Cerebellar nuclear complex (tissue), 1 donor: ENCODE data around the gene IQGAP1.
"Not testable (repeated sequence)": the region's sequence is repeated elsewhere in the genome, so short reads cannot be mapped to it uniquely, and the experiment has no call there.

Source experiments
- DNase-seq, 2 experiments: peaks; one replicate each; lab custom pipeline; 2025; lab: John Stamatoyannopoulos, UW

The IQGAP1 gene

DNA sequence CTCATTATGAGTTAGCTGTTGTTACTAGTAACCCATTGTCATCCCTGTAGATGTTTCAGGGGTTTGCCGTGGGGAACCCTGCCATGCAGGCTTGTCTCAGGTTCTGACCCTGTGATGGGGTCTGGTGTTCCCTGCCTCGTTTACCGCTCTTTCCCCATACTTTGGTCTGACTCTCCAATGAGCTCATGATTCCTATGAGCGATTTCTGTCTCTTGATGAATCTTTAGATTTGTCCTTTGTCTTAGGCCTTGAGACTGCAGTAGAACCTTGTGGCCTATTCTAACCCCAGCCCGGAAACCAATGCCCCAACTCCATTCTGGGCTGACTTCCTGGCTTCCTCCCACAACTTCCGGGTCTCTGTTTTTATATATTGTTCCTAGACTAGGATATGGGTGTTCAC lies 11.3 kb upstream of the IQGAP1 start:
- DNase-seq, result no peak

DNA sequence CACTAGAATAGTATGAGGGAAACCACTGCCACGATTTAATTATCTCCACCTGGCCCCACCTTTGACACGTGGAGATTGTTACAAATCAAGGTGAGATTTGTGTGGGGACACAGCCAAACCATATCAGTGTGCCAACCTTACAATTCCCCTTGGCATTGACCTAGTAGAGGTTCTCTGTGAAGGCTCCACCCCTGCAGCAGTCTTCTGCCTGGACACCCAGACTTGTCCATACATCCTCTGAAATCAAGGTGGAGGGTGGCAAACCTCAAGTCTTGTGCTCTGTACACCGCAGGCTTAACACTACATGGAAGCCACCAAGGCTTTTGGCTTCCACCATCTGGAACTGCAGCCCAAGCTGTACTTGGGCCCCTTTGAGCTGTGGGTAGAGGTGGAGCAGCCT lies 8.8 kb upstream of the IQGAP1 start:
- no peak for DNase-seq

DNA sequence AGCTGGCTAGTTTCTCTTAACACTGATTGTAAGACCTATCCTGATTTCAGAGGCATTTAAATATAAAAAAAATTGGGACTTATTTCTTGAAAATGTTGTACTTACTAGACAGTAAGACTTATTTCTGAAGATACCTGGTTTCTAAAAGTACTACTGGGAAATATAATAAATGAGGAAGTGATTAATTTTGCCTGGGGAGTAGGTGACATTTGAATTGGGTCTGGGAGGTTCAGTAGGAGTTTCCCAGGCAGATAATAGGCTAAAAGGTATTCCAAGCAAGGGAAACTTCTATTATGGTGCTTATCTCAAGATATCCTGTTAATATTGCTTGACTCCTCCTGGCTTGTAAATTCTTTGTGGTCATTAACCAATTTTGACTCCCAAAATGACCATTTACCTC lies 6.5 kb upstream of the IQGAP1 start:
- DNase-seq, result no peak

DNA sequence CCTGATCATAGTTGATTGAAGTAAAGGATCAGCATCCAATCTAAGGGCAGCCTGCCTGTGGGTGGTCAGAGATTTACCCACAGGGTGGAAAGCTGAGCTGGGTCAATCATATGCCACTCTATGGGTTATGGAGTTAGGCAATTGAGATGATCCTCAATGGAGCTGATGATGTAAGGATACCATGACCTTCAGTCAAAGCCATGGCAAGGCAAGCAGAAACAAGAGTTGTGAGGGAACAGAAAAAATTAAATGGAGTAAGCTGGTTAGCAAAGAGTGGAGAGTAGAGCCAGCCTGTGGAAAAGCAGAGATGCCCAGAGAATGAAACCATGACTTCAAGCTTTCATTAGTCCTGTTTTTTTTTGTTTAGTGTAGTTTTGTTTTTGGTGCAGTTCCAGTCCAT lies 5.7 kb upstream of the IQGAP1 start:
- DNase-seq, result no peak

DNA sequence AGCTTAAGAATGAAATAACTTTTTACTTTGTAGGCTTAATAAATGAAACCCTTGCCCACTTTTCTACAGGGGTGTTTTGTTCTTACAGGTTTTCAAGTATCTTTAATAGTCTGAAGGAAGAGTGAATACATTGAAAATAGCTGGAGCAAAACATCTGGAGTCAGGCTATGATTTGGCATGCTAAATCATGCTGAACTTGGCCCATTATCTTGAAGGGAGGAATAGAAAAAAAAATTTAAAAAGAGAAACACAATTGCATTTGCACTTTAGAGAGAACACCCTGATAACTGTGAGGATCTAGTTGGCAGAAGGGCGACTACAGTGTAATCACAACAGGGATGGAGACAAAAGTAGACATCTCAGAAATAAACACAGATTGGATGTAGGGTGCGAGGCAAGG lies 1.8 kb upstream of the IQGAP1 start:
- DNase-seq, result no peak

DNA sequence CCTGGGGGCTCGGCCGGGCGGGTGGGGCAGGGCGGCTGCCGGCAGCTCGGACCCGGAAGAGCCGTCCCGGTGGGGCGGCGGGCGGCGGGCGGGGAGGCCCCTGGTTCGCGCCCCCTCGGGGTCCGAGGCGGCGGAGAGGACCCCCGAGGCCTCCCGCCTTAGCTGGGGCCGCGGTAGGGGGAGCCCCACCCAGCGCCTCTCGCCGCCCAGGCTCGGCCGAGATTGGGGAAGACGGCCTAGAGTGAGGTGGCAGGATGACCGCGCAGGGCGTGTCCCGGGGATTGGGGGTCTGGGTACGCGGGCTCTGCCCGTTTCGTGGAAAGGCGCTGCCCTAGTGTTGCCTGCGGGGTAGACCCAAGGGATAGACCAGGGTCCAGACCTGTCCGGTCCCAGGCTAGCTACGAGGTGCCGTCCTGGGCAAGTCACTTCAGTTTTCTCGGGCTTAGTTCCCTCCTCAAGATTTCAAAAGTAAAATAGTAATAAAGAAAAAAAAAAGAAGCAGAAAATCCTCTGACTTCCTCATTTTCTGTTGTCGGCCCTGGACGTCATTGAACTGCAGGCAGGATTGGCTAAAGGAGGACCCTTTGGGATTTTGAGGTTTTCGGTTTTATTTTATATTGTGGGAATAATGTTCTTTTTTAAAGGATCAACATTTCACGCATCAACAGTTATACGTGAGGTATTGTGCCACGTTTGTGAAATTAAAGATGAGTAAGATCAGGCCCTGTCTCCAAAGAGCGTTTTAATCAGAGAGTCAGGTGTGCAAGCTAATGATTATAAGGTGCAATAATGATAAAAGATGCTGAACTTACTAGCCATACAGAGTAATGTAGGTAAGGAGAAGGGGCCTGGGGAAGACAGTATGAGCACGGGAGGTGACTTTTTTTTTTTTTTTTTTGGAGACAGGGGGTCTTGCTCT lies 679 bp downstream of the IQGAP1 start:
- DNase-seq, result no peak

DNA sequence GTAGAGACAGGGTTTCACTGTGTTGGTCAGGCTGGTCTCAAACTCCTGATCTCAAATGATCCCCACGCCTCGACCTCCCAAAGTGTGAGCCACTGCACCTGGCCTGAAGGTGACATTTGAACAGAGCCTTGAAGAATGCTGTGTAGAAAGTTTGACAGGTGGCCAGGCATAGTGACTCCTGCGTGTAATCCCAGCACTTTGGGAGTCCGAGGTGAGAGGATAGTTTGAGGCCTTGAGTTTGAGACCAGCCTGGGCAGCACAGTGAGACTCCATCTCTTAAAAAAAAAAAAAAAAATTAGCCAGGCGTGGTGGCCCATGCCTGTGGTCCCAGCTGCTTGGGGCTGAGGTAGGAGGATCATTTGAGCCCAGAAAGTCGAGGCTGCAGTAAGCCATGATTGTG lies 1.5 kb downstream of the IQGAP1 start:
- DNase-seq, result no peak

DNA sequence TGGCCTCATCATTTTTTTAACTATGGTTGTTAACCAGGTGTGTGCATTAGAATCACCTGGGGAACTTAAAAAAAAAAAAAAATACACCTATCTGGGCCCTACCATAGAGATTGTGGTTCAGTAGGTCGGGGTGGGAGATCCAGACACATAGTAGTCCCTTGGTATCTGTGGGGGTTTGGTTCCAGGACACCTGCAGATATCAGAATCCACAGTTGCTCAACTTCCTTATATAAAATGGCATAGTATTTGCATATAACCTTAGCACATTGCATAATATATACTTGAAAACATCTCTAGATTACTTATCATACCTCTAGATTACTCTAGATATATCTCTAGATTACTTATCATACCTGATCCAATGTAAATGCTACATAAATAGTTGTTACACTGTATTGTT lies 5.0 kb downstream of the IQGAP1 start:
- DNase-seq, result no peak

DNA sequence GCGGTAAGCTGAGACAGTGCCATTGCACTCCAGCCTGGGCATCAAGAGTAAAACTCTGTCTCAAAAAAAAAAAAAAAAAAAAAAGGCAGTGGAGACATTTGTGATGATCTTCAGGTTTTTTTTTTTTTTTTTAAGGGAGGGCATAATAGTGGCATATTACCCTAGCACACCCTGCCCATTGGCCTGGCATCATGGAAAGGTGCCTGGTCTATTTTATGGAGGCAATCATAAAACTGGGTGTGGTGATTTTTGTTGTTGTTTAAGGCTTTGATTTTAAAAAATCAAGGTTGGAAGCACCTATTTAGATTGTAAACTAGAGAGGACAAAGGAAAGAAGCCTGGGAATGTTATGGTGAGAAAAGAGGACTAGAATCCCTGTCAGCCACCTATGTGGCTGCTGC lies 6.0 kb downstream of the IQGAP1 start:
- no peak for DNase-seq

DNA sequence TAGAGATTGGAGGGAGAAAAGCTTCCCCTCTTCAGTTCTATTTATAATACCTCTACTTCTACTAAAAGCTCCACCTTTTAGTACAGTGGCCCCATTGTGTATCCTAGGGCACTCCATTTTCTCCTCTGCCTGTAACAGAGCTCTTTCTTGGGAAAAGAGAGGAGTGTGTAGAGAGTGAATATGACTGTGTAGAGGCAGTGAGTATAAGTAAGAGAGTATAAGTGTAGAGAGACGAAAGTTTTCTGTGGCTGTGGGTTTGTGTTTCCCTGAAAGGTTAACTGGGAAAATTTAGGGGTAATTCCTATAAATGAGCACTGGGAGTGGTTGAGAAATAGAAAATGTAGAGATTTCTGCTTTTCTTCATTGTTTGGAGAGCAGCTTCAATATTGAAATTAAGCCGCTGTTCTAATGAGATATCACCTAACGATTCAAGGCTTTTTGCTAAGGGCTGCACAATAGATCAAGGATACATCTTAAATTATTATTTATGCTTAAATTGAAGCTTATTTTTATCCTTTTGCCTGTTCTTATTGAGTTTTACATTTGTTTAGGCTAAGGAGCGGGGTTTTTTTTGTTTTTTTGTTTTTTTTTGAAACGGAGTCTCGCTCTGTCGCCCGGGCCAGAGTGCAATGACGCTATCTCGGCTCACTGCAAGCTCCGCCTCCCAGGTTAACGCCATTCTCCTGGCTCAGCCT lies 6.9 kb downstream of the IQGAP1 start:
- no peak for DNase-seq

DNA sequence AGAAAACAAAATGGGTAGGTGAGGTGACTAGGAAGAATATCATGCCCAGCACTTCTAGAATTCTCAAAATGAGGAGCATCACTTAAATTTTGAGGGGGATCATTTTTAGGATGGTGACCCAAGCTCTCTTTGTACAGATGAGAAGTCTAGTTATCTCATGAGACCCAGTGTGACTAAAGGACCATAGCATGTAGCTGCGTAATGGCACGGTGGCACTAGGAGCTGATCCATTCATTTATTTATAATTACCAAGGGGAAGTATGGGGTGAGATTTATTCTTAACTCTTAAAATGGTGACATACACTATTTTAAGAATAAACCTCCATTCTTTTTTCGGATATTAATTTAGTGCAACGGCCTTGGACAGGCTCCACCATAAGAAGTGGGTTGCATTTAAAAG lies 8.3 kb downstream of the IQGAP1 start:
- no peak for DNase-seq

DNA sequence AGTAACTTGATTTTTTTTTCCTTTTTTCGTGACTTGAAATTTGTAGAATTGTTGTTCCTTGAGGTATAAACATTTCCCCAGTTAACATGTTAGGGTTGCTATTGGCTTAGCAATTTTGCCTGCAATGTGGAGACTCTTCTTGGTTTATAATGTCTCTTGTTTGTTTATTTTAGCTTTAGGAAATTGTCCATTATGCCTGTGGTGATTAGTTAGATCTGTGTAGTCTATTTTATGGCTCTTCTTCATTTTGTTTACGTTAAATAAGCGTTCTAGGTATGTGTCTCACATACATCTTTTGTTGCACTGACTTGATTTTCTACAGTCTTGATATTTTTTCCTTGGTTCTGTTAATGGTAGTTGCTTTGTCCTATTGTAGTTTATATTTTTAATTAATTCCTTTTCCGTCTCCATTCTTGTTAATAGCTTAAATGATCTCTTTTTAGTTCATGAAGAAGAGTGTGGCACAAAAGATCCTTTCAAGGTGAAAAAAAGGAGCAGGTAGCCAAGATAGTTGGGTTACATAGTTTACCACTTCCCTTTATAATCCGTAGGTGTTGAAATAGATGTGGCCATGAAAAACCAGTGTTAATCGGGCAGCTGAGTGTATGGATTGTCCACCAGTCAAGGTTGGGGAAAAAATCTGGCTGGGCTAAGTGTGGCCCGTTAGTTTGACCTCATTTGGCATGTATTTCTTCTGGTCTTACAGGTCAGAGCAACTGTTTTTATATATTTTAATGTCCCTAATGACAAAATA lies 12.1 kb downstream of the IQGAP1 start:
- no peak for DNase-seq

DNA sequence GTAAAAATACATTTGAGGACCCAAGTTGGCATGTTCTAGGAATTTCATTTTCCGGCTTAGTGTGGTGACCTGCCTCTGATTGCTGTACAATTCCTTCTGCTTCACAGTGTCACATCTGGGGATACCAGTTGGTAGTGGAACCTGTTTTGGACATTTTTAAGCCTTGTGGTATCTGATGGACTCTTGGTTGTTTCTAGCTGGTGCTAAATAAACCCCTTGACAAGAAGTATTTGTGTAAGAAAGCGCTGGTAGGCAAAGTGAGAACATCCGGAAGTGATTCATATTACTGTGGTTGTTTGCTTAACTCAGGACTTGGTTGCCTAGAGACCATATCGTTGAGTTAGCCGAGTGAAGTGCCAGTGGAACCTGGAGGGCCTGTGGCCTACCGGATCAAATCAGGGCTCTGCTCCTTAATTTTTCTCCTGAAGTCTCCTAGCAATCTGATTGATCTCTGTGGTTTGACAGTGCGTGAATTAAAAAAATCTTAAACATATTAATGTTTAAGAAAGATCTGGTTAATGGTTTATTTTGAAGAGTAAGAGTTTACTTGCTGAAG lies 12.8 kb downstream of the IQGAP1 start:
- DNase-seq, result no peak

DNA sequence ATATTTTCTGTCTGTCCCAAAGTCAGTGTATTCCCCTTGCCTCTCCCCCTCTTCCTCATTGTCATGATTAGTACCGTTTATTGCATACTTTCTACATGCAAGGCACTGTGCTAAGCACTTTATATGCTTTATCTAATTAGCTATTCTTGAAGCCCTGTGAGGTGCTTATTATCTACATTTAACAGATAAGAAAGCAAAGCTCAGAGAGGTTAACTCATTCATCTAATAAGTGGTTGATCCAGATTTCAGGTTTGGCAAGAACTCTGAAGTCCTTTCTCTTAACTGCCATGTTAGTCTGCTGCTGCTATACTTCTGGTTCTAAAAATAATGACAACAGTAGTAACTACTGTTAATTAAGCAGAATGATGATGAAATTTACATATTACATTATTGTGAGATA lies 13.5 kb downstream of the IQGAP1 start:
- DNase-seq, result no peak

DNA sequence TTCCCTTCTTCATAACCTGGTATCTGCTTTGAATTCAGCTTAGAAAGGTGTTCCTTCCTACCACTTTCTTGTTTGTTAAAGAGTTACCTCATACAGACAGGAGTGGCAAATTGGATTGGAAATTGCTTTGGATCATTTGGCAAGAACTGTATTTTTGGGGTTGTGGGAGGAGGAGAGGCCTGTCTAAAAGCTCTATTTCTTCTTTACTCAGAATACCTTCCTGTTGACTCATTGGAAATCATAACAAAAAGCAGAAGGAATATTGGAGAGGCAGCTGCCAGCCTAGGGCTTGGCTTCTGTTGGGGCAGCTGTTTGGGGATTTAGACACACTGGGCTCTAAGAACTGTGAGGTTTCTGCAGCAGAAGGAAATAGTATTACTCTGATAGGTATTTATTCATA lies 14.2 kb downstream of the IQGAP1 start:
- no peak for DNase-seq

DNA sequence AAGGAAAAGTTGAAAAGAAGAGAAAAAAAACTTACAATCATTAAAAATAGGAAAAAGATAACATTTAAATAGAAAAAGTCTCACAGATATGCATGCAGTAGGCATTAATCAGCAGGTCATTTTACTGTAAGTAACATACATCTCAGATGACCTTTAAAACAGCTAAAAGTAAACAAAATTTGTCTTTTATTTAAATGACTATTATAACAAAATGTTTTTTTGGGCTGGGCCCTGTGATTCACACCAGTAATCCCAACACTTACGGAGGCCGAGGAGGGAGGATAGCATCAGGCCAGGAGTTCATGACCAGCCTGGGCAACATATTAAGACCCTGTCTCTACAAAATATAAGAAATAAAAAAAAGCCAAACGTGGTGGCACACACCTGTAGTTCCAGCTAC lies 14.7 kb downstream of the IQGAP1 start:
- no peak for DNase-seq

DNA sequence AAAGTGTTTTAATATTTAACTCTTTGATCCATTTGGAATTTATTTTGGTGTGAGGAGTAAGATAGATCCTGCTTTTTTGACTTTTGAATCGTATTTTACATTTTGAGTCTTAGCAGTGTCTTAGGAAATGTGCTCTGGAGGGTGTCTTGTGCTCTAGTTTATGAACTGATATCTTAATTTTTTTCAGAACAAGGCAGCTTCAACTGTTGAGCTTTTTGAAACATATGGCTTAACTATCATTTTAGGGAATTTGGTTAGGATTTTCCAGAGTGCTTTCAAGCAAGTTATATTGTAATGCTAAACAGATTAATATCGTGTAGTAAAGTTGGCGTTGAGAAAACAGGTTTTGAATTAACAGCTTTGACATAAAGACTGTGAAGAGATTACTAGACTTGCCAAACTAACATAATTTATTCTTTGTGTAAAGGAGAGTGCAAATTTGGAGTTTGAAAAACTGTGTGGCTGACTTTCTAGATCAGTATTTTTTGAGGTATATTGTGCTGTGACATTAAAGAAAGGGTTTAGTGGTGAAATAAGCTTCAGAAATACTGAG lies 17.1 kb downstream of the IQGAP1 start:
- no peak for DNase-seq

DNA sequence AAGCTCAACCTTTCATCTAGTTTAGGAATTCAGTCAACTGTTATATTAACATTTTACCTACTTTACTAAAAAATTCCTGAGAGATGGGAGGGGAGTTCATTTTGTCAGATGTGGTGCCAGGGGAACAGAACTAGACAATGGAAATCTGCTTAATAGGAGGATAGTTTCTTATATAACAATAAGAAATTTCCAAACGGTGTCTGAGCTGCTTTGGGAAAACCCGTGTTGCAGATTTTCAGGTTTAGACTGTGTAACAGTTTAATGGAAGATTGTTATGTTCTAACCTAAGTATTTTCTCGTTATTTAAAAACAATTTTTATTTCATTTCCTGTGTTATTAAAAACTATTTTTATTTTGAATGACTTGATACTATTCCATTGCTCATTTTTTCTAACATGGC lies 19.3 kb downstream of the IQGAP1 start:
- DNase-seq, result no peak

DNA sequence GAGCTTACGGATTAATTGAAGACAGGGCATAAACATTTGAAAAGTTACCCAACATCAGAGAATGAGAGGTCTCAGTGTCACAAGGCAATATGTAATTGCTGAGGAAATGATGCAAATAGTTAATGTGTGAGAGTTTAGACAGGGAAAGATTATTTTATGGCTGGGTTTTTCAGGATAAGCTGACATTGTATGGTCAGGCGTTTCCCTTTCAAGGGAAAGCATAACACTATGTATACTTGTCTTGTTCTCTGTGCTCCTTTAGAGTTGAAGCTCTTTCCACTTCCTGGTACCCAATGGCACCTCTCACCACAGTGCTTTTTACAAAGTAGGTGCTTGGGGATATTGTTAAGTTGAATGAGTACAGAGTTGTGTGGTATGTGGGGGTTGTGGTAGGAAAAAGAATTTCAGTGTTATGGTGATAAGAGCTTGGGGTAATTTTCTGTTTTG lies 19.9 kb downstream of the IQGAP1 start:
- DNase-seq, result no peak

DNA sequence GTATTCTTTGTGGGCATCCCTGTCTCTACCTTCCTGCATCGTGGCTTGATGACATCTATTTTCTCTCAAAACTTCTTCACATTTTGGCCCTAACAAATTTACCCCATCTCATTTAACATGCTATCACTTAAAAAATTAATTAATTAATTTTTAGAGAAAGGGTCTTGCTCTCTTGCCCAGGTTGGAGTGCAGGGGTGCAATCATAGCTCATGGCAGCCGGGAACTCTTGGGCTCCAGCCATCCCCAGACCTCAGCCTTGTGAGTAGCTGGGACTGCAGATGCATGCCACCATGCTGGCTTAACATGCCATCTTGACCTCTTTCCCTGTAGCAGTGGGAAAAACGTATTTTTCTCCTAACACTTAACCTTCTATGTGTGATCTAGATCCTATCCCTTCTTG lies 20.6 kb downstream of the IQGAP1 start:
- no peak for DNase-seq

DNA sequence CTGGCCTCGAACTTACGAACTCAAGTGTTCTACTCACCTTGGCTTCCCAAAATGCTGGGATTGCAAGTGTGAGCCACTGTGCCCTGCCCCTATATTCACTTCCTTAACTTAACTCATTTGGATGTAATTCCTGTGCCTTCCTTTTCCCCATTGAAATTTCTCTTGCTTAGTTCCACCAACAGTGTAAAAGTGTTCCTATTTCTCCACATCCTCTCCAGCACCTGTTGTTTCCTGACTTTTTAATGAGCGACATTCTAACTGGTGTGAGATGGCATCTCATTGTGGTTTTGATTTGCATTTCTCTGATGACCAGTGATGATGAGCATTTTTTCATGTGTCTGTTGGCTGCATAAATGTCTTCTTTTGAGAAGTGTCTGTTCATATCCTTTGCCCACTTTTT lies 21.5 kb downstream of the IQGAP1 start:
- DNase-seq, result not testable (repeated sequence)

DNA sequence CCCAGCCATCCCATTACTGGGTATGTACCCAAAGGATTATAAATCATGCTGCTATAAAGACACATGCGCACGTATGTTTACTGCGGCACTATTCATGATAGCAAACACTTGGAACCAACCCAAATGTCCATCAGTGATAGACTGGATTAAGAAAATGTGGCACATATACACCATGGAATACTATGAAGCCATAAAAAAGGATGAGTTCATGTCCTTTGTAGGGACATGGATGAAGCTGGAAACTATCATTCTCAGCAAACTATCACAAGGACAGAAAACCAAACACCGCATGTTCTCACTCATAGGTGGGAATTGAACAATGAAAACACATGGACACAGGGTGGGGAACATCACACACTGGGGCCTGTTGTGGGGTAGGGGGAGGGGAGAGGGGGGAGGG lies 22.3 kb downstream of the IQGAP1 start:
- not testable (repeated sequence) for DNase-seq
